ENCODE measurements around the gene MYO1D.
"Not testable (repeated sequence)": the region's sequence is repeated elsewhere in the genome, so short reads cannot be mapped to it uniquely, and the experiment has no call there.

MYO1D gene

DNA sequence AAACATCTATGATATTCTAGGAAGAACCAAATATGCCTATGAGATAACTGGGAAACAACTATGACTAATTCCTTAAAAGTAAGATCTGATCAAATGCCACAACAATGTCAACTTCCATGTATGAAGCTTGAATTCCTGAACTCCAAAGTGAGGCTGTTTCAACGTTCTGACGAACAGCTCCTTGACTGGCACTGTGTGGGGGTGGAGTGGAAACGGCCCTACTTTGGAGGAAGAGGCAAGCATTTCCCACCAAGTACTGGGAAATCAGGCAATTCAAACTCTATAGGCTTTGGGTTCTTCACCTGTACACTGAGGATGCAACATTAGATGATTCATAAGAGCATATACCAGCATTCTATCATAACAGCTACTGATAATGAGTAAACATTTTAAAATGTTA lies 203.0 kb downstream of the MYO1D start:
- no peak for DNase-seq (ENCODE audit: low read depth in 2 of 2)

DNA sequence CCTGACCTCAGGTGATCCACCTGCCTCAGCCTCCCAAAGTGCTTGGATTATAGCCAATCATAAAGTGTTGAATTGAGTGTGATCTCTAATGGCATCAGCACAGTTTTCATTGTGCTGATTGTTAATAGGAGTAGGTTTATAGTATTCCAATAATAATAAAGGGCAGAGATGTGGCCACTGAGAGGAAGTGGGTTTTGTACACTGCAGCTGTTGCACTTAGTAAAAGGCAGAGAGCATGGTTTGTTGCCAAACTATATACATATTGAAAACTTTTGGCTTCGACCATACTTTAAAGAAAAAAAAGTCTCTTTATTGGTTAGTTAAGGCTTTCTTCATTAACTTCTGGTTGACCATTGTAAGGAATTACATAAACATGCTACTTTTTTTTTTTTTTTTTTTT lies 204.2 kb downstream of the MYO1D start:
- DNase-seq (ENCODE audit: low read depth in 2 of 2), result no peak

DNA sequence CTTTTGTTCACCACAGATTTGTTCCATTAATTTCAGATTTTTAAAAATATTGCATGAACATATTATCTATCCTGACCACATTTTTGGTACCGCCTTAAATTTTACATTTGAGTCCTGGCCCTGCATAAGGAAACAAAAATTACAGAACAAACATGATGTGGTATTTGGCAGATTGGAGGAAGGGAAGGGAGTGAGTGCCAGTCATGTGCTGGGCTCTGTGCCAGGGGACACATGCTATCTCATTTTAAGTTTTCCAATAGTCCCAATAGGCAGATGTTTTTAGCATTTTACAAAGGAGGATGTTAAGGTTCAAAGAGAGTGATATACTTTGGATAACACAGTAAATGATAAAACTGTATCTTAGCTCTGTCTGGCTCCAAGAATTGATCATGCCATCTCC lies 205.0 kb downstream of the MYO1D start:
- no peak for DNase-seq (ENCODE audit: low read depth in 2 of 2)

DNA sequence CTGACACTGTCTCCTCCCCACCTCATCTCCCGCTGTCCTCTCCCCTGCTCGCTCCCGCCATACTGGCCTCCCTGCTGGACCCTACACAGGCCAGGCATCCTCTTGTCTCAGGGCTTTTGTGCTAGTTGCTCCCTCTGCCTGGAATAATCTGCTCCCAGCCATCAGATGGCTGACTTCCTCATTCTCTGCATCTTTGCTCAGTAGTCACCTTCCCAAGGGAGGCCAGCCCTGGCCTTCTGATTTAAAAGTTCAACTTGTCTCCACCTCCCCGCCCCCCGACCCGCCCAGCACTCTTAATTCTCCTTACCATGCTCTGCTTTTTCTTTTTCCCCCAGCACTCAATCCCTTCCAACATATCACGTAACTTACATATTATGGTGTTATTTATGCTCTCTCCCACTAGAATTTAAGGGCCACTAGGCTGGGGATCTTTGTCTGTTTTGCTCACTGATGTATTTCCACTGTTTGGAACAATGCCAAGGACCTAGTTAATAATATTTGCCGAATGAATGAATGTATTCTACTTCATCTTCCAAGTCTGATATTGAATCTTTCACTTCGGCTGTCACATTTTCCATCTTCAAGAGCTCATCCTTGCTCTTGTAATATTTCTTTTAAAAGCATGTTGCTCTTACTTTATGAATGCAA lies 211.9 kb downstream of the MYO1D start:
- no peak for DNase-seq (ENCODE audit: low read depth in 2 of 2)

DNA sequence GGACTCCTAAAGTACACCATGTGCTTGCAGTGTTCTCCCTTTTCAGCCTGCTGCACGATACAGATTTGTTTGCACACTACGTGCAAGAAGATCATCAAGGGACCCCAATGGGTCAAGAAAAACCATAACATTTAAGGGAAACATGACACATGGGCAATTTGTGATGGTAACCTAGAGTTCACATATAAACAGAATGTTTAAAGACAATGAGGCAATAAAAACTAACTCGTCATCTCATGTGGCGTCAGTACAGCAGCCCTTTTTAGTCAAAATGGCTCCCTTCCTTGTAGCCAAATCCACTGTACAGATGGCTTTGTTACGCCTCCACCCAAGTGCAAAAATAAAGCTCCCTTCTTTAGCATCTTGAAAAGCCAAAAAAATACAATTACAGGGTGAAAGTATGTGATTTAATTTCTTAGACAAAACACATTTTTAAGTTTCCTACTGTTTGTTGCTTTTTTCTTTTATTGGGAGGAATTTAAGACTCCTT lies 216.4 kb downstream of the MYO1D start:
- no peak for DNase-seq (ENCODE audit: low read depth in 2 of 2)

DNA sequence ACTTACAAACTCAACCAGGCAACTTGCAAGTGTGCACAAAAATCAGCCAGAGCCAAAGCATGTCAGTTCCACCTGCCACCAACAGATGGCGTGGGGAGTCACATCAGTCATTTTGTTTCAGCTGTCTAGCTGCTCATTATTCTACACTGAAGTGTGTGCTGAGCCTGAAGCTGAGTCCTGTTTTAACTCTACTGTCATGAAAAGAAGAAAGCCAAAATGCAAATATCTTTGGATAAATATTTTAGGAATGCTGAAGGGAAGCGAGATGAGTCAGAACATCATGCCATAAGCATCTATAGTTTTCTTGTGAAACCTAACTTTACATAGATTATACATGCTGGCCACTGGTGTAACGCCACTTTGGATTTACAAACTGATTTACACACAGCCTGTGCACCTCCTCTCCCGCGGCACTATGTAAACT lies 217.5 kb downstream of the MYO1D start:
- peak; percentile 24 to 58 for DNase-seq (ENCODE audit: low read depth in 2 of 2)

DNA sequence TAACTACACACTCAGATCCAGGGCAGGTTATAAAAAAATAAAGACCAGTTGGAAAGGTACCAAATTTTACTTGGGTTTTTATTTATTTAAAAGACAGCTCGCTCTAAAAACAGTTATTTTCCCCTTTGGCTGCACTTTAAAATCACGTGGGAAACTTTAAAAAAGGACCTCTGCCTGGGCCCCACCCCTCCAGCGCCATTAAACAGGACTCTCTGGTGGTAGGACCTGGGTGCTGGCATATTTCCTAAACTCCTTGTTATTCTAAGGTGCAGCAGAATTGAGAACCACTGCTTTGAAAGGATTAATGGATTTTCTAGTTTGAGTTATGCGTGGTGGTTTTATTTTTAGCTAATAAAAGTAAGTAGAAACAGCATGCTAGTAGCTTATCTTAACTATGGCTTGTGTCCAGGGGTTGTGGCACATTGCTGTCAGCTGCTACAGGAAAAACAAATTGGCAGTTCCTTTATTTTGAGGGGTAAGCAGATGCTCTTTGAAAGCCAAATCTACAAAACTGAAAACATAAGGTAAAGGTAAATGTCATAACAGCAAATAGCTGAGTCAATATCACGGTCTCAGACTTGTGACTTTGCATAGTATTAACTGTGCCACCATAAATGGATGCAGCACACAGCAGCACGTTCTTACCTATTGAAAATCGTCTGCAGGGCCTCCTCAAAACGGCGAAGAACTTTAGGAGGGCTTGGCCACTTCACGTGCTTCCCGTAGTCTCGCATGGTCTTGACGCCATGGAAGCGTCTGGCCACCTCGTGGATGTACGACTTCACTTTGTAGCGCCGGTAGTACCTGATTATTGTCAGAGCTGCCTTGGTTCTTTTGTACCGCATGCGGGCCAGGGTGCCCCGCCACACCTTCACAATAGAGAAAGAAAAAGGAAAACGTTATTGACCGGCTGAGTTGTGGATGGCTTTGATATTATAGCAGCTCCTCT lies 218.2 kb downstream of the MYO1D start:
- no peak for DNase-seq (ENCODE audit: low read depth in 2 of 2)

DNA sequence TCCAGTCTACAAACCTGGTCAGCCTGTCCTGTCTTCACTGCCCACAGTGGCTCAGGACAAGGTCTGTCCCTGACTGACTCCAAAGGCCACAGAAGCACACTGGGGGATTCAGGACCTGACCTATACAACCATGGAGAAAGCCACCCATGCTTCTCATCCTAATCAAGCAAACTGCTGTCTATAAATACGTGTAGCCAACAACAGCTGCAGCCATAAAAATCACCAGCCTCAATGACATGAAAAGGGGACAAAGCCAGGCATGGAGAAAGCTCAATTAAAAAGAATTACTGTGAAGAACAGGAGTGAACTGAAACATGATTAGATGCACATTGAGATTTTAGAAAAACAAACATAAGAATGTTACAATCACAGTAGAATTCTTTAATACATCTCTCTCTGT lies 220.0 kb downstream of the MYO1D start:
- no peak for DNase-seq (ENCODE audit: low read depth in 2 of 2)

DNA sequence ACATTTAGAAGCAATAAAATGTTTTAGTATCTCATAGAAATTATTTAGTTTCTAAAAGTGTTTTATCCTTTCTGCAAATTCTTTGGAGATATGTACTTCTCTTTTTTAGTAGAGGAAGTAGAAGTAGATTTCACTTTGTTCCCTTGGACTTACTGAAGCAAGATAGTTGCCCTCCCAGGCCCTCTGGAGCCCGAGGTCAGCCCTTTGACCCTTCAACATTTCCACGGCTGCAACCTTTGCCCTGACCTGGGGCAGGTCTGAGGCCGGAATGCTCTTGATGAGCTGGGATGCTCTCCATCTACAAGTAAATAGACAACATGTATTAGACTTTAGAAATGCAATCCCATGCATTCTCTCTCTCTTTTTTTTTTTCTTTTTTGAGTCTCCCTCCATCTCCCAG lies 222.6 kb downstream of the MYO1D start:
- DNase-seq (ENCODE audit: low read depth in 2 of 2), result no peak

DNA sequence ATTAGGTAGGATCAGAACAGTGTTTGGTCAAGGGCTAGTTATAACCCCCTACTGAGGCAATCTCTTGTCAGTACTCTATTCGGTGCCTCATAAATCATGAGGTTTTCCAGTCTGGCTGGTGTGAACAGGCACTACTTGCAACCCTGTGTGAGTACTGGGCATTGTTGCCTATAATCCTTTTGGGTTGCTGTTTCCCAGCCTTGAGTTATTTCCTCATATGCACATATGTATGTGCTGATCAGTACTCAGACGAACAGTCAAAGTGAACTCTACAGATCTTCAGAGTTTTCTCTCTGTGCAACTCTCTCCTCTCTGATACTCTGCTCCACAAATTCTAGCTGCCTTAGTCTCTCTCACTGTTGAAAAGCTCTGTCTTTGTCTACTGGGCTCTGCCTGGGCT lies 225.8 kb downstream of the MYO1D start:
- no peak for DNase-seq (ENCODE audit: low read depth in 2 of 2)

DNA sequence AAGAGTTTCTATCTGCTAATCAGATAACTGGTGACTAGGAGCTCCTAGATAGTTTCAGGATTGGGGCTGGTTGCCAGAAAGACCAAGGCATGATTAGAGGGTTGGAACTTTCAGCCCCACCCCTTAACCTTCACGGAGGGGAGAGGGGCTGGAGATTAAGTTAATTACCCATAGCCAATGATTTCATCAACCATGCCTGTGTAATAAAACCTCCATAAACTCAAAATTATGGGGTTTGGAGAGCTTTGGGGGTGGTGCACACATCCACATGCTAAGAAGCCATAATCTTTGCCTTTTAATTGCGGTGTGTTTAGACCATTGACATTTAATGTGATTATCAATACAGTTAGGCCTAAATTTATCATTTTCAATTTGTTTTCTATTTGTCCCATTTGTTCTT lies 228.5 kb downstream of the MYO1D start:
- DNase-seq (ENCODE audit: low read depth in 2 of 2), result no peak

DNA sequence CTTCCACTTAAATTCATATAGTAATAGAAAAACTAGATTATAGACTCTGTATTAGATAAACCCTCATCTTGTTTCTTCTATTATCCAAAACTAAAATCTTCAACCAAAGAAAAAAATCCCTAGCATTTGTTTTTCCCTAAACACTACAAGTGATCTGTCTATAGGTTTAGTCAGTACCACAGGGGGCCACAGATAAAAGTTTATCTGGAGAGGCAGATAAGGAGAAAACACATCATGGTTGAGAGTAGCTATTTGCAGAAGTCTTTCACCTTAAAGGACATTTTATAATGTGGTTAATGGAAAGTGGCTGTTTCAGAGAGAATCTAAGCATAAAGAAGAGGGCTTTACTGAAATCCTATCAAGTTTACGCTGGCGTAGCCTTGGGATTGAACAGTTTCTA lies 230.0 kb downstream of the MYO1D start:
- no peak for DNase-seq (ENCODE audit: low read depth in 2 of 2)

DNA sequence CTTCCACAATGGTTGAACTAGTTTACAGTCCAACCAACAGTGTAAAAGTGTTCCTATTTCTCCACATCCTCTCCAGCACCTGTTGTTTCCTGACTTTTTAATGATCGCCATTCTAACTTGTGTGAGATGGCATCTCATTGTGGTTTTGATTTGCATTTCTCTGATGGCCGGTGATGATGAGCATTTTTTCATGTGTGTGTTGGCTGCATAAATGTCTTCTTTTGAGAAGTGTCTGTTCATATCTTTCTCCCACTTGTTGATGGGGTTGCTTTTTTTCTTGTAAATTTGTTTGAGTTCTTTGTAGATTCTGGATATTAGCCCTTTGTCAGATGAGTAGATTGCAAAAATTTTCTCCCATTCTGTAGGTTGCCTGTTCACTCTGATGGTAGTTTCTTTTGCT lies 235.4 kb downstream of the MYO1D start:
- DNase-seq (ENCODE audit: low read depth in 2 of 2), result not testable (repeated sequence)

DNA sequence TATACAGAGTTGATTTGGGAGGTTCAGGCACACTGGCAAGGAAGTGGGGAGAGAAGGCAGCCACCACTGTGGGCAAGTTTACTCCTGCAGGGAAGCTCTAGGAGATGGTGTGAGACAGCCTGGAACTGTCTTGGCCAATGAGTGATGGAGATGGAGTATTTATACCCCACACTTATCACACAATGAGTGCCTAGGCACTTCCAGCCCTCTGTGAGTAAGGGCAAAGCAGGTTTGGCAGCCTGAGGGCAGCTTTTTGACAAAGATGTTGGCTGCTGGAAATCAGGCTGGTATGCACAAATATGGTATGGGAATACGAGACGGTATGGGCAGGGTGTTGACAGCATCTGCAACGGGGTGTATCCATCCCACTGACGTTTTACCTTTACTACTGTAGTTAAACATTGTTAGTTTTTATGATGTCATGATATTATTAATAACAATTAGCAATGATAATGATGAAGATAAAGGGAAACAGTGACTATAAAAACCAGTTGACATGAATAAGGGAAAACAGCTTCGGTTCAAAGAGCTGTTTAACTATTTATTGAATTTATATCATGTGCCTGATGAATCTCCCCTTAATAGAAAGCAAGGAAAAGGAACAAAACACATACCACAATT lies 240.2 kb downstream of the MYO1D start:
- no peak for DNase-seq (ENCODE audit: low read depth in 2 of 2)

DNA sequence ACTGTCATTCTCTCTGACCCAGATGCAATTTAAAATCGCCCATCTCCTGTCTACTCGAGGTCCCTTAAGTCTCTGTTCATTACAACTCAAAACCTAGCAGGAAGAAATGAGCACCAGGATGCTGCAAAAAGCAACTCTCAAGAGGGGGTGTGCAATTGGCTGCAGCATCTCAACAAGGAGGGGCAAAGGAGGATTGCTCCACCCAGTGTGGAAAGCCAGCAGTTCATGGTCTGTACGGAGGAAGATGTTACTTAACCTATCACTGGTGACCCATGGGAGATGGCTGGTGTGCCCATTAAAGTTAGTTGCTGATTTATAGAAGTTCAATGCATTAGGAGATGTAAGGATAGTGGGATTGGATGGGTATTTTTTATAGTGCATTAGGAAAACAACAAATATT lies 242.8 kb downstream of the MYO1D start:
- no peak for DNase-seq (ENCODE audit: low read depth in 2 of 2)

DNA sequence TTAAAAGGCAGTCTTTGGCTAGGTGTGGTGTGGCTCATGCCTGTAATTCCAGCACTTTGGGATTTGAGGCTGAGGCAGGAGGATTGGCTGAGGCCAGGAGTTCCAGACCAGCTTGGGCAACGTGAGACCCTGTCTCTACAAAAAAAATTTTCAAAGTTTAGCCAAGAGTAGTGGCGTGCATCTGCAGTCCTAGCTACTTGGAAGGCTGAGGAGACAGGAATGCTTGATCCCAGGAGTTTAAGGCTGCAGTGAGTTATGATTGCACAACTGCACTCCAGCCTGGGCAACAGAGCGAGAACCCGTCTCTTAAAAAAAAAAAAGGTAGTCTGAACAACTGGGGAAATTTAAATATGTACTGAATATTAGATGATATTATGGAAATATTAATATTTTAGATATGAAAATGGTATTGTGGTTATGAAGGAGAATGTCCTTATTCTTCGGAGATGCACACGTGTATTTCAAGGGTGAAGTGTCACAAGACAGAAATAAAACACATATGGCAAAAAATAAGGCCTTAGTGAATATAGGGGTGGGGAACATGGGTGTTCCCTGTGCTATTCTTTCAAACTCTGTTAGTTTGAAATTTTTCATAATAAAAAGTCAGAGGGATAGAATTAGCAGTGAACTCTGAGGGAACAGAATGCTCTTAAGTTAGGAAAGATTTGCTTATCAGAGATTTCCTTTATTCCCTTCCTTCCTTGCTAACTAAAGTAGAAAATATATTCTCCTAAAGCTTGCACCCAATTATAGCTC lies 245.4 kb downstream of the MYO1D start:
- DNase-seq (ENCODE audit: low read depth in 2 of 2), result no peak

DNA sequence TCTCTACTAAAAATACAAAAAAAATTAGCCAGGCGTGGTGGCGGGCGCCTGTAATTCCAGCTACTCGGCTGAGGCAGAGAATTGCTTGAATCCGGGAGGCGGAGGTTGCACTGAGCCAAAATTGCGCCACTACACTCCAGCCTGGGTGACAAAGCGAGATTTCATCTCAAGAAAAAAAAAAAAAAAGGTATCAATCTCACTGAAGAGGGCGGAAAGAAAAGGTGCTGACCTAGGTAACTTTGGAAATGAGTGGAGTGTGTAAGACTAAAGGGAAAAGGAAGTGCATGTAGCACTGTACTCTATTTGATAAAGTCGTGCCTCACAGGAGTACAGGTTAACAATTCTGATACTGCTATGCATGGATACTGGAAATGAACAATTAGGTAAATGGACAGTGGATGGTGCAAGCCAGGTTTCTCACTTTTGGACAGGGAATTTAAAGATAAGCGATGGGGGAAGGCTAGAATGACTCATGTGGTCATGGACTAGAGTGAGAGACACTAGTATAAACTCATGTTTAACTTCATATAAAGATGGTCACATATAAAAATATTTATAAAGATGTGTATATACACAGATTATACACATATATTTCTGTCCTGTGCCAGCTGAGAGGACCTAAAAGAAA lies 247.2 kb downstream of the MYO1D start:
- DNase-seq (ENCODE audit: low read depth in 2 of 2), result no peak

DNA sequence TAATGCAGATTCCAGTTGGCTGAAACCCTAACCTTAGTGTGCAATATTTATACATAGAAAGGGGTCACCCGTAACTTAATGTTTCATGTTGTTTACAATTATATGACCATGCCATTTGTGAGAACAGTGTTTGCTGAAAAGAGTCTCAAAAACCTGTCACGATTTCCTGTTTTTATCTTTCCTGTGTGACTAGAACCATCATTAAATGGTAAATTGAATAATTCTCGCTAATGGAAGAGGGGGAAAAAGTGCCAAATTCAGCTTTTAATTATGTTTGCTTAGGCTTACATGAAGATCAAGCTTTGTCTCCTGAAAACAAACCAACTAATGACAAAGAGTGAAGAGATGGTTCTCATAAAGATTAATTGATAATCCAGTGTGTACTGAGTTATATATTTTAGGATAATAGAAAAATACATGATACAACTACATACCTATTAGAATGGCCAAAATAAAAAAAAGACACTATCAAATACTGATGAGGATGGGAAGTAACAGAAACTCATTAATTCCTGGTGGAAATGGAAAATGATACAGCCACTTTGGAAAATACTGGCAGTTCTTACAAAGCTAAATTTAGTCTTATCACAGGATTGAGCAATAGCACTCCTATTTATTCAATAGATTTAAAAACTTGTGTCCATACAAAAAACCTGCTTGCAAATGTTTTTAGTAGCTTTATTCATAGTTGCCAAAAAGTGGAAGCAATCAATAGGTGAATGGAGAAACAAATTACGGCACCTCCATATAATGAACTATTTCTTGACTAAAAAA lies 248.5 kb downstream of the MYO1D start:
- DNase-seq (ENCODE audit: low read depth in 2 of 2), result no peak

DNA sequence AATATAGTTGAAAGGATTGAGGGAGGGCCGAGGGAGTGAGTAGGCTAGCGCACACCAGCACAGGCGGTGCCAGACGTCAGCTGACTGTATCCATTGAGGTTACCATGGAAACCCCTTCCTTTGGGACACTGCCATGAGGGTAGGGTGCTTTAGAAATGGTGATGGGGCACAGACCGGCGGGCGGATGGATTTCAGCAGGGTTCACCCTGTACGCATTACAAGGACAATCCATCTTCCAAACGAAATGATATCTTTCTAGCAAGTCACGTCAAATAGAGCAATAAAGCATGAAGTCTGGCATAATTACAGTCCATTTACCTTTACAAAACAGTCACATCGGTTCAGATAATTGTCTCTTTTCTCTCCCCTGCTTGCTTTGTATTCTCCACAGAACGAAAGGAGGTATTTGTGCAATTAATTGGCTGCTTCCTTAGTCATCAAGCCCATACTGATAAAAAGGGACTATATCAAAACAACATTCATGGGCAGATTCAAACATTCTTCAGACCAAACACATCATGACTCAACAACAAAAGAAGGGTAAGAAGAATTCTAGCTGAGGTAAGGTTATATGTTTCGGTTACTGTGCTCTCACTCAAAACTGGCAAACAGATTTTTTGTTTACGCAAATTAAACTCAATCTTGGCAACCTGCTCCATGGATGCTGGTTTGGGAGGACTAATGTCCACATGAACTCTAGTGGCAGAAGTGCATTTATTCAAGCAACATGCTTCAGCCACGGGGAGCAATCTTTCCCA lies 249.5 kb downstream of the MYO1D start:
- DNase-seq (ENCODE audit: low read depth in 2 of 2), result no peak

DNA sequence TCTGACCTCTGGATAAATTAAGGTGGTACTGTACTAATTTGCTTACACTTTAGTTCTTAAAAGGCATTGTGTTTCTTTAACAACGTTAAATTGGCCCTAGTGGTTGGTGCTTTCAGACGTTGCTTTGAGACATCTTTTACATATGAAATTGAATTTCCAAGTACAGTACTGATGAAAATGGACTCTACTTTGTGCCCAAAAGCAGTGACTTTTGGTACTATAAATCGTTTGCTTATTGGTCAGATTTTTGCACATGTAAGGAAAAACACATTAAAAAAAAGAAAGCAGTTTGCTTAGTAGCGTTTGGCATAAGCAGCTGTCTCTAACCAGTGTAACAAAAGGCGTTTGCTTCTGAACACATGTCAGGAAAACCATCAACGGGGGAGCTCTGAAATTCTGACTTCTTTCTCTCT lies 250.5 kb downstream of the MYO1D start:
- DNase-seq (ENCODE audit: low read depth in 2 of 2), result no peak

All from stimulated activated CD4-positive, alpha-beta T cell treated with anti-CD3 and anti-CD28 coated beads, Interleukin-15, amount 100 ng/mL, for 48 hours (primary cell).